Mucosa of descending colon (tissue), 3 donors: ENCODE data around the gene GPC3. TPM values are rescaled to one million over a fixed set of nuclear protein-coding genes. Genes with fewer than 3 reads are reported as not detected.

Experiments
- ATAC-seq: fragments of 200-7000 bp; cut with Tn5 transposase; one replicate; pipeline ENCODE4 v1.9.1; 2020; ENCODE audit warnings: mild to moderate bottlenecking, moderate library complexity
- DNase-seq, 3 donors: peaks; one replicate each; pipeline ENCODE4 v3.0.0-alpha.2; 2020
- H3K36me3 ChIP-seq: fragments of 200-600 bp; one replicate; pipeline ENCODE4 v1.8.0; 2021; ENCODE audit warnings: low read depth, mild to moderate bottlenecking
- H3K4me1 ChIP-seq: fragments of 200-600 bp; one replicate; pipeline ENCODE4 v1.8.0; 2021; ENCODE audit warnings: low read depth, mild to moderate bottlenecking
- H3K4me3 ChIP-seq: fragments of 200-600 bp; one replicate; pipeline ENCODE4 v1.8.0; 2021; ENCODE audit warnings: mild to moderate bottlenecking
- H3K9me3 ChIP-seq: fragments of 200-600 bp; one replicate; pipeline ENCODE4 v1.8.0; 2021; ENCODE audit warnings: mild to moderate bottlenecking
- intact Hi-C, 2 donors: fragments of 100-400 bp; cut with DNase I in 1 of 2; cut with micrococcal nuclease in 1 of 2; formaldehyde crosslinking; loops; one replicate each; pipeline versions ENCODE4 v1.11.0 to v1.11.1; 2022; cut with DNase I, micrococcal nuclease
- total RNA-seq, 3 donors: library from RNA; stranded (reverse); fragmentation: NEBNext Ultra II Directional in 2 of 3; extraction: Animal tissue kit (Norgen Biotek cat#: 25700) in 2 of 3; gene quantifications; one replicate each; pipeline versions ENCODE4 v1.2.1 to v1.2.4, GENCODE V29; 2021 to 2023
- TF ChIP-seq, protein P1 (sequence below): fragments of 200-600 bp; IDR thresholded peaks from one replicate; pipeline ENCODE4 v1.8.0; 2022; ENCODE audit warnings: antibody characterized with exemption, mild to moderate bottlenecking
- donor health status: DM: no; HTN: no; CAD: no; lungs with moderate emphysema.
- donor health status: DM: no; HTN: no; CAD: no.
- donor health status: DM: no; HTN: yes; CAD: no.

The GPC3 gene
- total RNA-seq, 3 donors from 2014 or later, result 0.55 to 2.8 (median 2.1) TPM

DNA sequence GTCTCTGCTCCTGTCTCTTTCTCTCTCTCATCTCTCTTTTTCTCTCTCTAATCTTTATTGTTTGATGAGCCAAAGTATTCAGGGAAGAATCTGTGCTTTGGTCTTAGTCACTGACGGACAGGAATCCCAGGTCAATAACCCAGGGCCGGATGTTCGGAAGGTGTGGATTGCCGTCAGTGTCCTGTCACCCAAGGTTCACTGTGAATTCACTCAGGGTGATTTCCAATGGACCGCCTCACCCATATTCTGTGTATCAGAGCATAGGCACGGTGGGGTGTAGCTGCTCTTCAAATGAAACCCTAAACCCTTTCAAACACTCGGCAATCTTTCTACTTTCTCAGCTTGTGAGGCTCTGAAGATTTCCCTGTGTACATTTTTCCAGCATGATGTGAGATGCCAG is 425.5 kb downstream of the GPC3 start:
- Histone ChIP-seq H3K4me1 (no peaks in the 10 kb centered on the region), H3K4me3 (no peak overlapping the region), H3K9me3 (no peaks in the 10 kb centered on the region), H3K36me3 (no peaks in the 10 kb centered on the region)
- intact Hi-C loops, result no loop called here
- ATAC-seq (no peak), DNase-seq (no peak)
- TF ChIP-seq, protein P1, sequence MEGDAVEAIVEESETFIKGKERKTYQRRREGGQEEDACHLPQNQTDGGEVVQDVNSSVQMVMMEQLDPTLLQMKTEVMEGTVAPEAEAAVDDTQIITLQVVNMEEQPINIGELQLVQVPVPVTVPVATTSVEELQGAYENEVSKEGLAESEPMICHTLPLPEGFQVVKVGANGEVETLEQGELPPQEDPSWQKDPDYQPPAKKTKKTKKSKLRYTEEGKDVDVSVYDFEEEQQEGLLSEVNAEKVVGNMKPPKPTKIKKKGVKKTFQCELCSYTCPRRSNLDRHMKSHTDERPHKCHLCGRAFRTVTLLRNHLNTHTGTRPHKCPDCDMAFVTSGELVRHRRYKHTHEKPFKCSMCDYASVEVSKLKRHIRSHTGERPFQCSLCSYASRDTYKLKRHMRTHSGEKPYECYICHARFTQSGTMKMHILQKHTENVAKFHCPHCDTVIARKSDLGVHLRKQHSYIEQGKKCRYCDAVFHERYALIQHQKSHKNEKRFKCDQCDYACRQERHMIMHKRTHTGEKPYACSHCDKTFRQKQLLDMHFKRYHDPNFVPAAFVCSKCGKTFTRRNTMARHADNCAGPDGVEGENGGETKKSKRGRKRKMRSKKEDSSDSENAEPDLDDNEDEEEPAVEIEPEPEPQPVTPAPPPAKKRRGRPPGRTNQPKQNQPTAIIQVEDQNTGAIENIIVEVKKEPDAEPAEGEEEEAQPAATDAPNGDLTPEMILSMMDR, result no peak

DNA sequence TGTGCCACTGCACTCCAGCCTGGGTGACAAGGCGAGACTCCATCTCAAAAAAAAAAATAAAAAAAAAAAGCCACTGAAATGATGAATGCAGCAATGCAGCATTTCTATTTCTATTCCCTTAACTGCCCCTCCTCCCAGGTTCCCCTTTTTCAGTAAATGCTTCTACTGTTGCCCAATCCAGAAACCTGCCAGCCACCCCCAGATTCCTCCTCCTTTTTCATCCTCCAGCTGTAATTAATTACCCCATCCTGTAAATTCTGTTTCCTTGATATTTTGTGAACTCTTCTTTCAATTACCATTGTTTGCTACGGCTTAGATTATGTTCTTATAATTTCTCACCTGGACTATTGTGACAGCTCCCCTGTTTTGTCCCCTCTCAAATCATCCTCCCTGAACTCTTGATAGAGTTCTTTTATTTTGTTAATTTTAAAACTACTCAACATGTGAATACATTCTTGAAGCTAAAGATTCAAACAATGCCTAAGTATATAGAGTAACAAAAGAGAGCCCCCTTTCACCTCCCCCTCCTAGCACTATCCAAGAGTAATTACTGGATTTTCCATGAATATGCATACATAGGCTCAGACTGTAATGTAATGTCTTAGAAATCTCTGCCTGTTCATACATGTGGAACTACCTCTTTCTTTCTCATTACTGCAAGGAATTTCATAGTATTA is 429.5 kb downstream of the GPC3 start:
- DNase-seq, result no peak
- ATAC-seq, result no peak
- intact Hi-C loops, result no loop called here
- Histone ChIP-seq H3K9me3 (no peaks in the 10 kb centered on the region), H3K36me3 (no peaks in the 10 kb centered on the region), H3K4me3 (no peak overlapping the region), H3K4me1 (no peaks in the 10 kb centered on the region)
- TF ChIP-seq, protein P1, result no peak

DNA sequence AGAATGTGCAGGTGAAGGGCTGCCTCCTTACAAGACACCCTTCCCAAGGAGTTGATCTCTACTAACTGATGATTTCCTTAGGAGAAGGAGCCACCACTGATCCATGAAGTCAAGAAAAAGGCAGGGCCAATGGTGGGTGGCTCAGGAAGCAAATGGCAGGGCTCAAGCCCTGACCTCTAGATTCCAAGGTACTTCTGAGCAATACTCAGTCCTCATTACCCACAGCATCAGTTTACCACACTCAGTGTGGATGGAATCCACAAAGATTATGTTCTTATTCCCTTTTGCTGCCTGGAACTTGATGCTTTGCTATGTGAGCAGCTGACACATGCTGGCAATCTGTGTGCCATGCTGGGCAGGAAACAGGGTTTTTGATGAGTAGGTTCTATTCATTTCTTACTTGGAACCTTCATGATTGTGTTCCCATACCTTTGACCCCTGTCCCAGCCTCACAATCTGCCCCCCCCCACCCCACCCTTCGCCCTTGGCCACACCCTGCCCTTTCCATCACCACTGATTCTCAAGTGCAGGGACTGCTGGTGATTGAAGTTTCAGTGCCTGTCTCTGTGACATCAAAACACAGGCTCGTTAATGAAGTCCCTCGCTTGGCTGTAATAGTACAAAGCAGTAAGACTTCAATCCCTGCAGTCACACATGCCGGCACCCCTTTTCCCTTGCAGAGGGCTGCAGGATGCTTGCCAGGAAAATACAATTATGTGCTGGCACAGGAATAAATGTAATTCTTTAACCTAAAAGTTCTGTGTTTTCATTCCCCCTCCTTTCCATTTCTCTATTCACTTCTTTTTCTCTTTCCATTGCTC is 434.5 kb downstream of the GPC3 start:
- ATAC-seq (peak; percentile 31), DNase-seq (no peak)
- H3K9me3 ChIP-seq, result no peaks in the 10 kb centered on the region
- H3K4me1 ChIP-seq, result no peaks in the 10 kb centered on the region
- no peaks in the 10 kb centered on the region for H3K36me3 ChIP-seq
- intact Hi-C loops, result no loop called here
- TF ChIP-seq, protein P1, result no peak
- no peak overlapping the region for H3K4me3 ChIP-seq

DNA sequence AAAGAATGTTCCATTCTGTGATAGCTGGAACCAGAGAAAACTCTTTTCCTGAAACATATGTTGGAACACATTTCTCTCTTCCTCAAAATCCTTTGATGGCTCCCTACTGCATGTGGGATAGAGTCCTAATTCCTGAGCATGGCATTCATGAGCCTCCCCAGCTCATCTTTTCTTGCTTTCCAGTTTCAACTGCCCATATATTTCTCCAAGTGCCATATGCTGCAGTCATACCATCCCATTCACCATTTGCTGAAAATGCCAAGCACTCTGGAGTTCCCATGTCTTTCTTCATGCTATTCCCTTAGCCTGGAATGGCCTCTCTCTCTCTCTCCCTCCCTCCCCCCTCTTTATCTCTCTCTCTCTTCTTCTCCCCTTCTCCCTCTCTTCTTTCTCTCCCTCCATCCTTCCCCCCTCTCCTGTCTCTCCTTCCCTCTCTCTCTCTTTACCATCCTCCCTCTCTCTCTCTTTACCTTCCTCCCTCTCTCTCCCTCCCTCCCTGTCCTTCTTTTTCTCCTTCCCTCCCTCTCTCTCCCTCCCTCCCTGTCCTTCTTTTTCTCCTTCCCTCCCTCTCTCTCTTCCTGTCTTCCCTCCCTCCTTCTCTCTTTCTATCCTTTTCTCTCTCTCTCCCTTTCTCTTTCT is 436.0 kb downstream of the GPC3 start:
- TF ChIP-seq, protein P1, result no peak
- Histone ChIP-seq H3K4me1 (no peaks in the 10 kb centered on the region), H3K36me3 (no peaks in the 10 kb centered on the region), H3K9me3 (no peaks in the 10 kb centered on the region), H3K4me3 (no peak overlapping the region)
- intact Hi-C loops, result no loop called here
- DNase-seq (no peak), ATAC-seq (no peak)

DNA sequence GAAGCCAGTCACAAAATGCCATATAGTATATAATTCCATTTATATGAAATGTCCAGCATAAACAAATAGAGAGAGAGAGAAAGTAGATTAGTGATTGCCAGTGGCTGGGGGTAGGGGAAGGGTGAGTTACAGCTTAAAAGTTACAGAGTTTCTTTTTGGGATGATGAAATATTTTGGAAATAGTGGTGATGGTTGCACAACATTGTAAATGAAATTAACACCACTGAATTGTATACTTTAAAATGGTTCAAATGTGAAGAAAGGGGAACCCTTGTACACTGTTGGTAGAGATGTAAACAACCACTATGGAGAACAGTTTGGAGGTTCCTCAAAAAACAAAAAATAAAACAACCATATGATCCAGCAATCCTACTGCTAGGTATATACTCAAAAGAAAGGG is 439.0 kb downstream of the GPC3 start:
- H3K36me3 ChIP-seq, result no peaks in the 10 kb centered on the region
- no peaks in the 10 kb centered on the region for H3K4me1 ChIP-seq
- H3K9me3 ChIP-seq, result no peaks in the 10 kb centered on the region
- intact Hi-C loops, result no loop called here
- H3K4me3 ChIP-seq, result no peak overlapping the region
- DNase-seq (no peak), ATAC-seq (no peak)
- TF ChIP-seq, protein P1, result no peak
